ENCODE data around the gene FBXL7. TPM values are rescaled to one million over a fixed set of nuclear protein-coding genes. Genes with fewer than 3 reads are reported as not detected.

FBXL7 gene
- total RNA-seq, 1 donor from 2014 or later, result 21.3 TPM

DNA sequence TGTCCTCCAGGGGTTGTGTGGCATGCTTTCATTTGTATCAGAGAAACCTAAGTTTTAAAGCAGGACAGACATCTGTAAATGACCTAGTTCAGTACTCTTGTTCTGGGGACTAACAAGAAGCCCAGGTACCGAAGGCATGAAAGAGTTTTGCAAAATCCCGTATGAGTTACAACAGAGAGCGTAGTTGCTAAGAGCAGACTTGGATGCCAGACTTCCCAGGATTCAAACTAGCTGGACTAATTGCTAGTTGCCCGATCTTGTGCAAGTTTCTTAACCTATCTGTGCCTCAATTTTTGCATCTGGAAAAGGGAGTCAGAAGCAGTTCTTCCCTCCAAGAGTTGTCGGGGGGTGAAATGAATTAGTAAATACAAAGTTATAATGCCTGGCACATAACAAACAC, 20.9 kb downstream of the FBXL7 start:
- TF ChIP-seq, protein P1, sequence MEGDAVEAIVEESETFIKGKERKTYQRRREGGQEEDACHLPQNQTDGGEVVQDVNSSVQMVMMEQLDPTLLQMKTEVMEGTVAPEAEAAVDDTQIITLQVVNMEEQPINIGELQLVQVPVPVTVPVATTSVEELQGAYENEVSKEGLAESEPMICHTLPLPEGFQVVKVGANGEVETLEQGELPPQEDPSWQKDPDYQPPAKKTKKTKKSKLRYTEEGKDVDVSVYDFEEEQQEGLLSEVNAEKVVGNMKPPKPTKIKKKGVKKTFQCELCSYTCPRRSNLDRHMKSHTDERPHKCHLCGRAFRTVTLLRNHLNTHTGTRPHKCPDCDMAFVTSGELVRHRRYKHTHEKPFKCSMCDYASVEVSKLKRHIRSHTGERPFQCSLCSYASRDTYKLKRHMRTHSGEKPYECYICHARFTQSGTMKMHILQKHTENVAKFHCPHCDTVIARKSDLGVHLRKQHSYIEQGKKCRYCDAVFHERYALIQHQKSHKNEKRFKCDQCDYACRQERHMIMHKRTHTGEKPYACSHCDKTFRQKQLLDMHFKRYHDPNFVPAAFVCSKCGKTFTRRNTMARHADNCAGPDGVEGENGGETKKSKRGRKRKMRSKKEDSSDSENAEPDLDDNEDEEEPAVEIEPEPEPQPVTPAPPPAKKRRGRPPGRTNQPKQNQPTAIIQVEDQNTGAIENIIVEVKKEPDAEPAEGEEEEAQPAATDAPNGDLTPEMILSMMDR (conservative IDR thresholded peaks at IDR 0.05), result no peak
- Mint-ChIP-seq H3K9me3 (no peaks in the 10 kb centered on the region), H3K27ac (no peak overlapping the region), H3K4me3 (no peak overlapping the region), H3K4me1 (ENCODE audit: unreplicated experiment) (peaks cover 25% of the 10 kb centered on the region), H3K27me3 (no peaks in the 10 kb centered on the region), H3K36me3 (peaks cover 4% of the 10 kb centered on the region)
- DNase-seq (ENCODE audit: extremely low spot score, unreplicated experiment), result no peak

DNA sequence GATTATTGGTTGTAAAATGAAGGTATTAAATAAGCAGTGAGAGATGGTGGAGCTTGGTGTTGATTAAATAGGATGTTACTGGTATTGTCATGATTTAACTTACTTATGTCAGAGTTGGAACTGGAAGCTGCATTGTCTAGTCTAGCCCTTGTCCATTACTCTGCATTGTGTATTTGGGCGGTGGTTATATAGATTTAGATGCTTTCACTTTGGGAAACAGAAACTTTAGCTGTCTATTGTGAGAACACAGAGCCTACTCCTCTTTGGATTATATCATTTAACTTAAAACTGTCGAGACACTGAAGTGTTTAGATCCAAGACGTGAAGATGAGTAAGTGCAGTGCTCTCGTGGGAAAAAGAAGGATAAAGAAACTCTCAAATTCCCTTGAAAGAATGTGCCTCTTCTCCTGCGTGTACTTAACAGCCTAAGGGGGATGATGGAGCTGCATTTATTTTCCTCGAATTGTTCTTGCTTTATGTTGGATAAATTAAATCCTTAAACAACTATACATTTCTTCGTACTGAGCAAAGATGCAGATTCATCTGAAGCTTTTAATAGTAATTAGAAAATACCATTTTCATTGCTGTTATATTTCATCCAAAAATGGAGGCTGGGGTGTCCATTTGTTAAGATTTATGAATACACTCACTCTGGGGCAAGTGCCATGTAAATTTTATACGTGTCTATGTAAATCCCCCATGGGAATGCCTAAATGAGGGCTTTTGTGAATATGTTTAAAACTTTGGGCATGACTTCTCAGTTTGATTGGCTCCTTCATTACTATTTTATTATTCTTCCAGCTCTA, 21.6 kb downstream of the FBXL7 start:
- DNase-seq (ENCODE audit: extremely low spot score, unreplicated experiment), result no peak
- Mint-ChIP-seq H3K9me3 (no peaks in the 10 kb centered on the region), H3K4me3 (no peak overlapping the region), H3K36me3 (peaks cover 4% of the 10 kb centered on the region), H3K27ac (no peak overlapping the region), H3K27me3 (no peaks in the 10 kb centered on the region), H3K4me1 (ENCODE audit: unreplicated experiment) (peaks cover 25% of the 10 kb centered on the region)
- TF ChIP-seq, protein P1 (conservative IDR thresholded peaks at IDR 0.05), result no peak

DNA sequence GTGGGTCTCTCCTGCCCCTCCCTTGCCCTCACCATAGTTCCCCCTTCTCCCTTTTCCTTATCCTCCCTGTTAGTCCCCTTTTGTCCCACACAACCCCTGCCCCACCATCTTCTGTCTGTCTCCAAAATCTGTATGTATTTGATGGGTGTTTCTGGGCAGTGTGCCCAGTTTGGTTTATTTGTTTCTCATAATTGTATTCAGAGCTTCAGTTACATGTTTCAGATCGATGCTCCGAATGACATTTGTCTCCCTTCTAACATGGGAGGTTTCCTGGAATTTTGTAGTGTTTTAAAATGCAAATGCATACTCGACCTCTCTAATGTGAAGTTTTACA, 22.2 kb downstream of the FBXL7 start:
- TF ChIP-seq, protein P1 (conservative IDR thresholded peaks at IDR 0.05), result no peak
- Mint-ChIP-seq H3K4me3 (no peak overlapping the region), H3K27ac (no peak overlapping the region), H3K36me3 (peaks cover 4% of the 10 kb centered on the region), H3K4me1 (ENCODE audit: unreplicated experiment) (peaks cover 25% of the 10 kb centered on the region), H3K27me3 (no peaks in the 10 kb centered on the region), H3K9me3 (no peaks in the 10 kb centered on the region)
- DNase-seq (ENCODE audit: extremely low spot score, unreplicated experiment), result no peak

DNA sequence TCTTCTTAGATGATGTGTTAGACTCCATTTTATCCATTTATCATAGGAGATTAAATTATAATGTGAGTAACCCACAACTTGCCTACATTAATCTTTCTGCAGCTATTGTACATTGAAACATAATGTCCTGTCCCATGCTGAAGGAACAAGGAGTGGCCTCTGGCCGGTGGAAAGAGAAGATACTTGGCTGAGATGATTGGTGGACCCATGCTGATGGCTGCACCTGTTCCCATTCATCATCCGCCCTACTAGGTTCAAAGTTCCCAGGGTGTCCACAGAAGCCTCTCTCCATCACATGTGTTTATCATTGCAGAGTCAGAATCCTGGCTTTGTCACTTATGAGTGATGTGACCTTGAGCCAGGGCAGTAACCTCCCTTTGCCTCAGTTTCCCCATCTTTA, 24.7 kb downstream of the FBXL7 start:
- Mint-ChIP-seq H3K4me3 (no peak overlapping the region), H3K4me1 (ENCODE audit: unreplicated experiment) (peaks cover 25% of the 10 kb centered on the region), H3K27ac (no peak overlapping the region), H3K27me3 (no peaks in the 10 kb centered on the region), H3K9me3 (no peaks in the 10 kb centered on the region), H3K36me3 (peaks cover 6% of the 10 kb centered on the region)
- DNase-seq (ENCODE audit: extremely low spot score, unreplicated experiment), result no peak
- TF ChIP-seq, protein P1 (conservative IDR thresholded peaks at IDR 0.05), result no peak

DNA sequence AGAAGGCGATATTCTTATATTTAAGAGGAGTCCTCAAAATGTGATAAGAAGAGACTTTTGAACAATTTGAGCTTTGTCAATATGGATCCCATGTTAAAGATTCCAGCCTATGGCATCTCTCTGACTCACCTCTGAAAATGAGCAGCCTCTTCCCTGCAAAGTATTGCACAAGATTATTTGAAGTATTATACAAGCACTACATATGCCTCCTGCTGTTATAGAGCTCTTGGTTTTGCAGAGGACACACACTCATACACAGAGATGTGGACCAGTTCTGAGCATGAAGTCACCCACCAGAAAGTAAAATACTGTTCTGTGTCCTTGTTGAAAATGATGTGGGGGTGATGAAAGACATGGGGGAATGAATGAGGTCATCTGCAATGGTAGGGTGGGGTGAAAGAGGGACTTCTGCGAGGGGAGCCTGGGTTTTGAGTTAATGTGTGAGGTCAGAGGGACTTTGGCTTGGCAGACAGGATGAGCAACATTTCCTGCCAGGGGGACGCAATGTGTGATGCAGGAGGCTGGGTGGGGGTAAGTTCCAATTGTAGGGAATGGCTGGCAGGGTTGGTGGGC, 25.8 kb downstream of the FBXL7 start:
- peaks cover 25% of the 10 kb centered on the region for H3K4me1 Mint-ChIP-seq (ENCODE audit: unreplicated experiment)
- H3K9me3 Mint-ChIP-seq, result no peaks in the 10 kb centered on the region
- no peak for DNase-seq (ENCODE audit: extremely low spot score, unreplicated experiment)
- no peak overlapping the region for H3K27ac Mint-ChIP-seq
- H3K27me3 Mint-ChIP-seq, result no peaks in the 10 kb centered on the region
- no peak overlapping the region for H3K4me3 Mint-ChIP-seq
- TF ChIP-seq, protein P1 (conservative IDR thresholded peaks at IDR 0.05), result no peak
- peaks cover 7% of the 10 kb centered on the region for H3K36me3 Mint-ChIP-seq
